DMS153 treated with DMSO at 0.1 percent for 48 hours (cell line): Measurements from ENCODE around the gene DPP10.

ENCODE experiments used
- DNase-seq: peaks from one replicate; lab custom pipeline; 2025; ENCODE audit not compliant: unreplicated experiment; lab: John Stamatoyannopoulos, UW

DPP10 gene

GRCh38 chr2:115634578-115634977 is 1192.1 kb downstream of the DPP10 start:
- no peak for DNase-seq

- no peak for DNase-seq
Measured at GRCh38 chr2:115635430-115635829, 1193.0 kb downstream of the DPP10 start.

GRCh38 chr2:115649731-115650130 is 1207.3 kb downstream of the DPP10 start:
- no peak for DNase-seq

- no peak for DNase-seq
Measured at GRCh38 chr2:115650827-115651226, 1208.4 kb downstream of the DPP10 start.

- no peak for DNase-seq
Measured at GRCh38 chr2:115652652-115653051, 1210.2 kb downstream of the DPP10 start.

- DNase-seq, result no peak
Measured at GRCh38 chr2:115654362-115654761, 1211.9 kb downstream of the DPP10 start.

GRCh38 chr2:115678129-115678528 is 1235.7 kb downstream of the DPP10 start:
- no peak for DNase-seq

- DNase-seq, result no peak
Measured at GRCh38 chr2:115684345-115684744, 1241.9 kb downstream of the DPP10 start.

- no peak for DNase-seq
Measured at GRCh38 chr2:115691409-115691808, 1249.0 kb downstream of the DPP10 start.

GRCh38 chr2:115694651-115695050 is 1252.2 kb downstream of the DPP10 start:
- no peak for DNase-seq

GRCh38 chr2:115733190-115733775 is 1290.8 kb downstream of the DPP10 start:
- DNase-seq, result no peak

- no peak for DNase-seq
Measured at GRCh38 chr2:115738111-115738510, 1295.7 kb downstream of the DPP10 start.

- DNase-seq, result no peak
Measured at GRCh38 chr2:115739574-115739973, 1297.1 kb downstream of the DPP10 start.

GRCh38 chr2:115746151-115746550 is 1303.7 kb downstream of the DPP10 start:
- DNase-seq, result no peak

- no peak for DNase-seq
Measured at GRCh38 chr2:115757286-115757685, 1314.8 kb downstream of the DPP10 start.

GRCh38 chr2:115763601-115764000 is 1321.2 kb downstream of the DPP10 start:
- DNase-seq, result no peak

- DNase-seq, result no peak
Measured at GRCh38 chr2:115771516-115771915, 1329.1 kb downstream of the DPP10 start.

- DNase-seq, result no peak
Measured at GRCh38 chr2:115774361-115774760, 1331.9 kb downstream of the DPP10 start.

GRCh38 chr2:115779085-115779632 is 1336.7 kb downstream of the DPP10 start:
- no peak for DNase-seq

- DNase-seq, result no peak
Measured at GRCh38 chr2:115782286-115782685, 1339.8 kb downstream of the DPP10 start.

- DNase-seq, result no peak
Measured at GRCh38 chr2:115796078-115796477, 1353.6 kb downstream of the DPP10 start.

GRCh38 chr2:115807276-115807675 is 1364.8 kb downstream of the DPP10 start:
- DNase-seq, result no peak

GRCh38 chr2:115825912-115826311 is 1383.5 kb downstream of the DPP10 start:
- no peak for DNase-seq
